Epithelial cell of prostate (primary cell): ENCODE results near the gene RAB20.

Source experiments
- DNase-seq: peaks from one replicate; pipeline ENCODE4 v3.0.0-alpha.2; 2011; ENCODE audit warnings: low read depth, low spot score
- H3K27ac ChIP-seq: fragments of 450-650 bp; 2 replicates; pipeline ENCODE4 v1.5.1; 2017; ENCODE audit warnings: mild to moderate bottlenecking

RAB20 gene

DNA sequence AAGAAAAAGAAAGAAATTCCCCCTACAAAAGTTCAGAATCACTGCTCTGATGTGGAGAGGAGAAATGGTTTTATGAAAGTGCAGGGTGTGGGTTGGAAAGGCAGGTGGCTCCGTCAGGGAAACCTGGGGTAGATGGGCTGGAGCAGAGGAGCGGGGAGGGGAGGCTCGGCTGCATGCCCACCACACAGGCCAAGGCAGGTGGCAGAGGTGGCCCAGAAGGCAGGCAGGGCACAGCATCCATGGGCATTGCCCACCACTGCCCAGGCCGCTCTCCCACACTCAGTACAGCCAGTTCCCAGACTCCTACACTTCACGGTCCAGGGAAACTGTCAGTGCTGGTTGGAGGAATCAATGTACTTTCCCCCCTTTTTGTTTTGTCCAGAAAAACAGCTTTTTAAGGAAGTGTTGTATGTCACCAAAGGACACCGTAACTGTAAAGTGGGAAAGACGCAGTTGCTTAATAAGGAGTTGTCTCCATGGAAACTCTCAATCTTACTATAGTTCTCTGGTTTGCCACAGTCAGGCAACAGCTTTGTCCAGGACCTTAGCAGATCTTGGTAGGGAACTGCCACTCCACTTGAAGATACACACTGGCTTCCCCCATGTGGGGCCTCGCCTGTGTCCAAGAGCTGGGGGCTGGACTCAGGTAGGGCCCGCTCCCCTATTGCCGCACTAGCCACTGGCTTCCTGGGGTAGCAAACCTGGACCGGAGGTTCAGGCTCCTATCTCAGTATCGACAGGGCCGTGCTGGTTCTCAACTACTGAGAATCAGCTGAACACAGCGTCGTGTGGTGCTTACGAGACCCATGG is 82.9 kb downstream of the RAB20 start:
- no peak for DNase-seq
- H3K27ac ChIP-seq, result no peak overlapping the region

- no peak overlapping the region for H3K27ac ChIP-seq
- no peak for DNase-seq
Measured at GRCh38 chr13:110477706-110478245, 83.7 kb downstream of the RAB20 start.

DNA sequence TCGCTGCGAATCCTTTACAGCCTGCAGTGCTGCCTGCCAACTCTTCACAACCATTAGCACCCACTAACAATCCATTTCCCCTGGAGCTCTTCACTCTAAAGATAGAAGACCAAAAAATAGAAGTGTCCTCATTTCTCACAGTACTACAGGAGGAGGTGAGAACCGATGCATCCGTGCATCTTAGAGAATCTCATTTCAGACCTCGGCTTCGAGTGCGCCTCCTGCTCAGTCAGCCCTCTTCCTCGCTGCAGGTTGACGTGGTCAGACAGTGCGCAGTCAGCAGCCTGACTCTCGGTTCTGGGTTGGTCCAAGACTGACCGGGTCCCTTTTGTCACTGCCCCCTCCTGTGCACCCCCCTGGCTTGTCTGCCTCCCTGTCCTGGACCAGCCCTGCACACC is 85.3 kb downstream of the RAB20 start:
- no peak overlapping the region for H3K27ac ChIP-seq
- no peak for DNase-seq

GRCh38 chr13:110475550-110476219 is 85.8 kb downstream of the RAB20 start:
- no peak overlapping the region for H3K27ac ChIP-seq
- DNase-seq, result no peak

DNA sequence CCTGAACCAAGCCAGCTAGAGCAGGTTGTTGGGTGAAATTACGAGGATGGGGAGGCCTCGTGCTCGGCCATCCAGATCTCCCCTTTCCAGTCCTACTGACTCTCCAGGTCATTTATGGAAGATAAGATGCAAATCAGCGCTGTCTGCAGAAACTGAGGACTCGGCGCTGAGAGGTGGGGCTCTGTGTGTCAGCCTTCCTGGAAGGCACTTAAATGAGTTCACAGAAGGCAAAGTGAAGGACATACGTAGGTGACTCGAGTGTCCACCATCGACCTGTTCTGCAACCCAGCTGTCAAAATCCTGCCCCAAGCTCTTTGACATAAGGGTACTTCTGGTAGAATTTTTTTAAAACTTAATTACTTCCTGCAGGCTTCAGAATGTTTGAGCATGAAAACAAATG is 86.4 kb downstream of the RAB20 start:
- no peak for DNase-seq
- no peak overlapping the region for H3K27ac ChIP-seq

- DNase-seq, result no peak
Measured at GRCh38 chr13:110474713-110475112, 86.8 kb downstream of the RAB20 start.

More at GRCh38 chr13:110474713-110475112, 86.8 kb downstream of the RAB20 start:
- H3K27ac ChIP-seq, result no peak overlapping the region
